Measurements from ENCODE around the gene RXRA. TPM values are rescaled to one million over a fixed set of nuclear protein-coding genes. Genes with fewer than 3 reads are reported as not detected.

The RXRA gene
- total and polyA plus RNA-seq, 2 of the 4 experiments (the other 2 are of a cell fraction), result 7.5 to 17.9 TPM

DNA sequence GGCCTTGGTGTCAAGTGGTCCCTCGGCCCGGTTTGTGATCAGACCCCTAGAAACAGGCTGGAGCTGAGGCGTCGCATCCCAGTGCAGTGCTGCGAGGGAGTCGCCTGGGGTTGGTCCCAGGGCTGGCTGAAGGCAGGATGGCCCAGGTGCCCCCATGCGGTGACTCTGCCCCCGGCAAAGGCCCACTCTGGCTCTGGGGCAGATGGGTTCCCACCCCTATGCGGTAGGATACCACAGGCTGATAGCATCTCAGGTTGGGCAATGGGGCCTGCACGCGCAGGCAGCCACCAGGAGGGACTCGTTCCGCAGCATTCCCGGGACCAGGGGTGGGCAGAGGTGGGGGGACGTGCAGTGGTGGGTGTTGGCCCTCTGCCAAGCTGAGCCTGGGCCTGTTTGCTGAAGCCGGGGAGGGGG, 86.0 kb downstream of the RXRA start:
- H3K18ac ChIP-seq (ENCODE audit: low read depth, low read length), result no peak overlapping the region
- H4K91ac ChIP-seq (ENCODE audit: insufficient read depth, low read depth, low read length), result no peak overlapping the region
- no peak overlapping the region for H3K23ac ChIP-seq (ENCODE audit: low read depth, low read length)
- peaks cover 21% of the 10 kb centered on the region; the same call in 1 of the 2 replicates for H3K36me3 ChIP-seq (ENCODE audit: control insufficient read depth, insufficient read depth, low read length)
- dilution Hi-C loops (cut with HindIII; ENCODE audit: low sequenced_read_pairs, unreplicated experiment), result no loop called here
- ChIA-PET POLR2A (ENCODE audit: unreplicated experiment) (no interaction called here), CTCF (no interaction called here)
- in situ Hi-C loops (cut with MboI; ENCODE audit: low sequenced_read_pairs), result loop anchor here (25.0 kb wide), 1 partner anchor 600 kb away; no protein-coding TSS in a partner anchor
- no peak overlapping the region for H3K4ac ChIP-seq (ENCODE audit: low read depth, low read length)
- no peak overlapping the region for H2AK9ac ChIP-seq (replicated peaks; ENCODE audit: low read depth, low read length, poor library complexity)
- H3K4me3 ChIP-seq (ENCODE audit: insufficient read depth, low read depth, low read length), result no peak overlapping the region
- H4K5ac ChIP-seq (ENCODE audit: low read depth, low read length), result no peak overlapping the region
- H2BK5ac ChIP-seq (ENCODE audit: low read depth, low read length, poor library complexity, severe bottlenecking), result no peak overlapping the region
- no peak overlapping the region for H3K14ac ChIP-seq (replicated peaks; ENCODE audit: low read depth, low read length)
- WGBS, 2 experiments (ENCODE audit: extremely low coverage in 2 of 2, insufficient read length in 1 of 2), result 88% methylated on average over 10 of the region's 16 CpGs; no CpG with 5 or more reads in 1 of the 2 experiments
- no peak overlapping the region for H3K9ac ChIP-seq (ENCODE audit: low read depth, low read length)
- intact Hi-C loops (cut with micrococcal nuclease), result no loop called here
- no peak overlapping the region for H2AK5ac ChIP-seq (ENCODE audit: low read depth, low read length)
- H2BK120ac ChIP-seq (ENCODE audit: low read depth, low read length), result no peak overlapping the region
- DNase-seq, result no peak
- H3K56ac ChIP-seq (ENCODE audit: extremely low read depth, insufficient read depth, low read length), result no peak overlapping the region
- H4K20me1 ChIP-seq (ENCODE audit: insufficient read depth, low read length), result peaks cover 74% of the 10 kb centered on the region
- H2AFZ ChIP-seq (replicated peaks; ENCODE audit: low read length, poor library complexity), result no peak overlapping the region
- no peak for ATAC-seq (ENCODE audit: low read depth)
- no peaks in the 10 kb centered on the region for H3K9me3 ChIP-seq (ENCODE audit: control insufficient read depth, insufficient read depth, low read length)
- no peak overlapping the region for H4K8ac ChIP-seq (ENCODE audit: low read depth in 2 of 2, low read length in 2 of 2)
- H3K4me1 ChIP-seq (ENCODE audit: control insufficient read depth, insufficient read depth, low read length), result peaks cover 25% of the 10 kb centered on the region
- no peak overlapping the region for H3K4me2 ChIP-seq (ENCODE audit: low read depth, low read length)
- no peaks in the 10 kb centered on the region for H3K27me3 ChIP-seq (ENCODE audit: control insufficient read depth, insufficient read depth, low read length)
- BruUV-seq (replicated peaks), result no TSS peak
- H3K9me1 ChIP-seq (ENCODE audit: insufficient read depth, low read length), result peaks cover 7% of the 10 kb centered on the region
- no peak overlapping the region for H2BK15ac ChIP-seq (ENCODE audit: low read depth, low read length)
- no peak overlapping the region for H2BK20ac ChIP-seq (ENCODE audit: low read depth, low read length)
- H3K79me1 ChIP-seq (ENCODE audit: low read depth in 1 of 2, low read length in 2 of 2), result peaks cover 20 to 58% of the 10 kb centered on the region in 2 experiments; a peak in 3 of 4 replicates
- TF ChIP-seq RFX5 (IDR thresholded peaks at IDR 0.05; ENCODE audit: low read depth, low read length) (no peak), SMC3 (IDR thresholded peaks at IDR 0.05; ENCODE audit: low read depth, low read length) (no peak), POLR2A (IDR thresholded peaks at IDR 0.05; ENCODE audit: low read depth, low read length) (no peak), FOS (IDR thresholded peaks at IDR 0.05; ENCODE audit: low read depth, low read length) (no peak), CEBPB (IDR thresholded peaks at IDR 0.05; ENCODE audit: low read depth, low read length) (no peak), MAZ (IDR thresholded peaks at IDR 0.05; ENCODE audit: borderline replicate concordance, low read depth, low read length) (no peak), RCOR1 (IDR thresholded peaks at IDR 0.05; ENCODE audit: insufficient replicate concordance, low read length) (no peak), CHD1 (IDR thresholded peaks at IDR 0.05; ENCODE audit: low read depth, low read length) (no peak), RAD21 (IDR thresholded peaks at IDR 0.05; ENCODE audit: low read length) (no peak), MXI1 (IDR thresholded peaks at IDR 0.05; ENCODE audit: borderline replicate concordance, low read depth, low read length) (no peak), BHLHE40 (IDR thresholded peaks at IDR 0.05; ENCODE audit: low read depth, low read length) (no peak), NFE2L2 (IDR thresholded peaks at IDR 0.05; ENCODE audit: low read depth, low read length) (no peak), MAFK (IDR thresholded peaks at IDR 0.05; ENCODE audit: low read depth, low read length) (no peak)
- TF ChIP-seq, protein P1, sequence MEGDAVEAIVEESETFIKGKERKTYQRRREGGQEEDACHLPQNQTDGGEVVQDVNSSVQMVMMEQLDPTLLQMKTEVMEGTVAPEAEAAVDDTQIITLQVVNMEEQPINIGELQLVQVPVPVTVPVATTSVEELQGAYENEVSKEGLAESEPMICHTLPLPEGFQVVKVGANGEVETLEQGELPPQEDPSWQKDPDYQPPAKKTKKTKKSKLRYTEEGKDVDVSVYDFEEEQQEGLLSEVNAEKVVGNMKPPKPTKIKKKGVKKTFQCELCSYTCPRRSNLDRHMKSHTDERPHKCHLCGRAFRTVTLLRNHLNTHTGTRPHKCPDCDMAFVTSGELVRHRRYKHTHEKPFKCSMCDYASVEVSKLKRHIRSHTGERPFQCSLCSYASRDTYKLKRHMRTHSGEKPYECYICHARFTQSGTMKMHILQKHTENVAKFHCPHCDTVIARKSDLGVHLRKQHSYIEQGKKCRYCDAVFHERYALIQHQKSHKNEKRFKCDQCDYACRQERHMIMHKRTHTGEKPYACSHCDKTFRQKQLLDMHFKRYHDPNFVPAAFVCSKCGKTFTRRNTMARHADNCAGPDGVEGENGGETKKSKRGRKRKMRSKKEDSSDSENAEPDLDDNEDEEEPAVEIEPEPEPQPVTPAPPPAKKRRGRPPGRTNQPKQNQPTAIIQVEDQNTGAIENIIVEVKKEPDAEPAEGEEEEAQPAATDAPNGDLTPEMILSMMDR (conservative IDR thresholded peaks at IDR 0.05; ENCODE audit: low read depth, low read length), result no peak
- TF ChIP-seq, protein P2, sequence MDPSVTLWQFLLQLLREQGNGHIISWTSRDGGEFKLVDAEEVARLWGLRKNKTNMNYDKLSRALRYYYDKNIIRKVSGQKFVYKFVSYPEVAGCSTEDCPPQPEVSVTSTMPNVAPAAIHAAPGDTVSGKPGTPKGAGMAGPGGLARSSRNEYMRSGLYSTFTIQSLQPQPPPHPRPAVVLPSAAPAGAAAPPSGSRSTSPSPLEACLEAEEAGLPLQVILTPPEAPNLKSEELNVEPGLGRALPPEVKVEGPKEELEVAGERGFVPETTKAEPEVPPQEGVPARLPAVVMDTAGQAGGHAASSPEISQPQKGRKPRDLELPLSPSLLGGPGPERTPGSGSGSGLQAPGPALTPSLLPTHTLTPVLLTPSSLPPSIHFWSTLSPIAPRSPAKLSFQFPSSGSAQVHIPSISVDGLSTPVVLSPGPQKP (IDR thresholded peaks at IDR 0.05; ENCODE audit: borderline replicate concordance, low read depth, low read length), result no peak
- TF ChIP-seq, protein P3, sequence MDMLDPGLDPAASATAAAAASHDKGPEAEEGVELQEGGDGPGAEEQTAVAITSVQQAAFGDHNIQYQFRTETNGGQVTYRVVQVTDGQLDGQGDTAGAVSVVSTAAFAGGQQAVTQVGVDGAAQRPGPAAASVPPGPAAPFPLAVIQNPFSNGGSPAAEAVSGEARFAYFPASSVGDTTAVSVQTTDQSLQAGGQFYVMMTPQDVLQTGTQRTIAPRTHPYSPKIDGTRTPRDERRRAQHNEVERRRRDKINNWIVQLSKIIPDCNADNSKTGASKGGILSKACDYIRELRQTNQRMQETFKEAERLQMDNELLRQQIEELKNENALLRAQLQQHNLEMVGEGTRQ (IDR thresholded peaks at IDR 0.05; ENCODE audit: low read depth, low read length), result no peak
- H3K27ac ChIP-seq (ENCODE audit: insufficient read depth, low read length), result no peak overlapping the region
